Measurements from ENCODE around the gene STX8.

GRCh38 chr17:9598661-9599060, 23.0 kb upstream of the STX8 start:
- TF ChIP-seq, protein P1, sequence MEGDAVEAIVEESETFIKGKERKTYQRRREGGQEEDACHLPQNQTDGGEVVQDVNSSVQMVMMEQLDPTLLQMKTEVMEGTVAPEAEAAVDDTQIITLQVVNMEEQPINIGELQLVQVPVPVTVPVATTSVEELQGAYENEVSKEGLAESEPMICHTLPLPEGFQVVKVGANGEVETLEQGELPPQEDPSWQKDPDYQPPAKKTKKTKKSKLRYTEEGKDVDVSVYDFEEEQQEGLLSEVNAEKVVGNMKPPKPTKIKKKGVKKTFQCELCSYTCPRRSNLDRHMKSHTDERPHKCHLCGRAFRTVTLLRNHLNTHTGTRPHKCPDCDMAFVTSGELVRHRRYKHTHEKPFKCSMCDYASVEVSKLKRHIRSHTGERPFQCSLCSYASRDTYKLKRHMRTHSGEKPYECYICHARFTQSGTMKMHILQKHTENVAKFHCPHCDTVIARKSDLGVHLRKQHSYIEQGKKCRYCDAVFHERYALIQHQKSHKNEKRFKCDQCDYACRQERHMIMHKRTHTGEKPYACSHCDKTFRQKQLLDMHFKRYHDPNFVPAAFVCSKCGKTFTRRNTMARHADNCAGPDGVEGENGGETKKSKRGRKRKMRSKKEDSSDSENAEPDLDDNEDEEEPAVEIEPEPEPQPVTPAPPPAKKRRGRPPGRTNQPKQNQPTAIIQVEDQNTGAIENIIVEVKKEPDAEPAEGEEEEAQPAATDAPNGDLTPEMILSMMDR (IDR thresholded peaks at IDR 0.05; ENCODE audit: low read depth, low read length): no peak
- TF ChIP-seq EZH2phosphoT487 (IDR thresholded peaks at IDR 0.05; ENCODE audit: low read depth): no peak
